Motor neuron (in vitro differentiated cells): Measurements from ENCODE around the gene UNC5A. TPM values are rescaled to one million over a fixed set of nuclear protein-coding genes. Genes with fewer than 3 reads are reported as not detected.

Experiments
- ATAC-seq, 8 experiments: fragments of 200-7000 bp; cut with Tn5 transposase; replicated peaks in 6 of 8; 2 replicates each; pipeline ENCODE4 v1.8.0; 2021; ENCODE audit warnings: mild to moderate bottlenecking in 8 of 8, moderate library complexity in 8 of 8
- H3K27ac ChIP-seq, 2 donors: fragments of 250-450 bp; sonication (Bioruptor Pico); 2 replicates each; pipeline ENCODE4 v1.9.0; 2021; ENCODE audit warnings: antibody characterized with exemption in 2 of 2, mild to moderate bottlenecking in 2 of 2, moderate library complexity in 1 of 2
- H3K4me1 ChIP-seq, 2 donors: fragments of 250-450 bp; sonication (Bioruptor Pico); replicated peaks in 1 of 2; 2 replicates each; pipeline ENCODE4 v1.6.1; 2021; ENCODE audit warnings: antibody characterized with exemption in 2 of 2, mild to moderate bottlenecking in 2 of 2, moderate library complexity in 1 of 2
- H3K4me3 ChIP-seq, 5 donors: fragments of 250-450 bp; sonication (Bioruptor Pico); 2 replicates each; pipeline ENCODE4 v1.9.0; 2021; ENCODE audit warnings: antibody characterized with exemption in 5 of 5, mild to moderate bottlenecking in 5 of 5, moderate library complexity in 4 of 5
- WGBS, 10 experiments: fragments of 450-650 bp; shearing (Covaris generic); methylation state at CpG; one replicate each; pipeline ENCODE4 v1.0.0; 2022; 5-methylcytosine and 5-hydroxymethylcytosine counted together
- in situ Hi-C, 9 experiments: fragments of 400-800 bp; cut with MboI; loops; one replicate each; pipeline ENCODE4 v1.15.0; 2021; ENCODE audit warnings: low sequenced_read_pairs in 9 of 9, low pct_unique_long_range_greater_than_20kb in 2 of 9; ENCODE audit not compliant: unreplicated experiment in 9 of 9
- total RNA-seq, 8 experiments: library from RNA; unstranded; fragments of 300-600 nt; gene quantifications; 2 replicates each; pipeline versions ENCODE4 v1.2.3 to v1.2.4, GENCODE V29; 2022

Gene UNC5A
- total RNA-seq, 8 experiments from 2014 or later = 0.22 to 4.4 (median 0.92) TPM

GRCh38 chr5:176888016-176888864 lies 77.9 kb downstream of the UNC5A start:
- Histone ChIP-seq H3K27ac (no peak overlapping the region), H3K4me1 (peaks cover 14 to 15% of the 10 kb centered on the region in 2 donors), H3K4me3 (no peak overlapping the region)
- no peak for ATAC-seq
- WGBS, 10 experiments = 0 to 100% (median 80%) methylated on average over 1 to 18 of the region's 27 CpGs; no CpG with 5 or more reads in 1 of the 10 experiments
- in situ Hi-C loops = no loop called here

GRCh38 chr5:176888865-176889165 lies 78.5 kb downstream of the UNC5A start:
- ATAC-seq = no peak
- in situ Hi-C loops = no loop called here
- Histone ChIP-seq H3K4me3 (no peak overlapping the region), H3K27ac (no peak overlapping the region), H3K4me1 (peaks cover 8 to 9% of the 10 kb centered on the region in 2 donors)
- WGBS, 10 experiments = 0 to 80% (median 63%) methylated on average over 1 of the region's 1 CpG; no CpG with 5 or more reads in 6 of the 10 experiments

GRCh38 chr5:176889321-176890280 lies 79.2 kb downstream of the UNC5A start:
- Histone ChIP-seq H3K27ac (no peak overlapping the region), H3K4me1 (peaks cover under 1 to 1% of the 10 kb centered on the region in 2 donors), H3K4me3 (no peak overlapping the region)
- 61 to 88% (median 78%) methylated on average over 2 to 3 of the region's 24 CpGs; no CpG with 5 or more reads in 4 of the 10 experiments for WGBS, 10 experiments
- in situ Hi-C loops = no loop called here
- ATAC-seq = no peak

GRCh38 chr5:176890455-176891330 lies 80.3 kb downstream of the UNC5A start:
- in situ Hi-C loops = no loop called here
- Histone ChIP-seq H3K27ac (no peak overlapping the region), H3K4me3 (no peak overlapping the region), H3K4me1 (no peaks in the 10 kb centered on the region)
- no peak for ATAC-seq
- 0 to 100% (median 20%) methylated on average over 1 to 5 of the region's 9 CpGs; no CpG with 5 or more reads in 5 of the 10 experiments for WGBS, 10 experiments

- ATAC-seq = no peak
- Histone ChIP-seq H3K27ac (no peak overlapping the region), H3K4me3 (no peak overlapping the region), H3K4me1 (no peaks in the 10 kb centered on the region)
- in situ Hi-C loops = no loop called here
- WGBS, 10 experiments = 20 to 82% (median 58%) methylated on average over 1 to 7 of the region's 9 CpGs; no CpG with 5 or more reads in 1 of the 10 experiments
Measured at GRCh38 chr5:176891331-176891958, 81.1 kb downstream of the UNC5A start.

- no peak overlapping the region for H3K4me3 ChIP-seq
- WGBS, 10 experiments = 81 to 100% (median 83%) methylated on average over 1 to 3 of the region's 3 CpGs; no CpG with 5 or more reads in 6 of the 10 experiments
- in situ Hi-C loops = no loop called here
- no peak for ATAC-seq
- no peak overlapping the region for H3K27ac ChIP-seq
- no peaks in the 10 kb centered on the region for H3K4me1 ChIP-seq
Measured at GRCh38 chr5:176892663-176893062, 82.3 kb downstream of the UNC5A start.

- ATAC-seq = no peak
- no peaks in the 10 kb centered on the region for H3K4me1 ChIP-seq
- no peak overlapping the region for H3K4me3 ChIP-seq
- H3K27ac ChIP-seq = no peak overlapping the region
- in situ Hi-C loops = no loop called here
- WGBS, 10 experiments = 60 to 100% (median 95%) methylated on average over 1 to 3 of the region's 6 CpGs; no CpG with 5 or more reads in 5 of the 10 experiments
Measured at GRCh38 chr5:176894298-176894697, 83.9 kb downstream of the UNC5A start.

GRCh38 chr5:176895831-176896230 lies 85.5 kb downstream of the UNC5A start:
- H3K4me1 ChIP-seq = no peaks in the 10 kb centered on the region
- ATAC-seq = no peak
- no peak overlapping the region for H3K4me3 ChIP-seq
- 20 to 80% (median 60%) methylated on average over 1 to 2 of the region's 4 CpGs; no CpG with 5 or more reads in 5 of the 10 experiments for WGBS, 10 experiments
- H3K27ac ChIP-seq = no peak overlapping the region
- in situ Hi-C loops = no loop called here

GRCh38 chr5:176897263-176897662 lies 86.9 kb downstream of the UNC5A start:
- ATAC-seq = no peak
- no peak overlapping the region for H3K4me3 ChIP-seq
- H3K4me1 ChIP-seq = no peaks in the 10 kb centered on the region
- H3K27ac ChIP-seq = no peak overlapping the region
- WGBS, 10 experiments = 50 to 100% (median 75%) methylated on average over 1 to 3 of the region's 3 CpGs; no CpG with 5 or more reads in 5 of the 10 experiments
- in situ Hi-C loops = no loop called here

GRCh38 chr5:176899296-176899891 lies 89.0 kb downstream of the UNC5A start, which contains the start of gene HK3:
HK3 (minus strand) TSS chr5:176899346; CDS start chr5:176896159, 3,187 bp downstream.
- in situ Hi-C loops = no loop called here
- H3K4me3 ChIP-seq = no peak within 1 kb of the TSS
- WGBS, 10 experiments = 62 to 100% (median 85%) methylated on average over 1 to 9 of the region's 9 CpGs; no CpG with 5 or more reads in 4 of the 10 experiments
- no peak within 1 kb of the TSS for H3K27ac ChIP-seq
- H3K4me1 ChIP-seq = no peaks in the 10 kb centered on the region
- ATAC-seq = peak in 1 of 8 experiments; percentile 40

- in situ Hi-C loops = loop anchor here in 1 of 9 experiments (25.0 kb wide), 1 partner anchor 238 kb away; no protein-coding TSS in a partner anchor
- peak in 1 of 8 experiments; percentile 19 for ATAC-seq
- Histone ChIP-seq H3K4me1 (no peaks in the 10 kb centered on the region), H3K27ac (no peak overlapping the region), H3K4me3 (no peak overlapping the region)
- 80 to 100% (median 100%) methylated on average over 1 to 2 of the region's 4 CpGs; no CpG with 5 or more reads in 4 of the 10 experiments for WGBS, 10 experiments
Measured at GRCh38 chr5:176899946-176900779, 89.8 kb downstream of the UNC5A start.
